ENCODE data around the gene DGKD.

DGKD gene

GRCh38 chr2:233448575-233448974 lies 94.3 kb downstream of the DGKD start:
- no peak for DNase-seq

DNA sequence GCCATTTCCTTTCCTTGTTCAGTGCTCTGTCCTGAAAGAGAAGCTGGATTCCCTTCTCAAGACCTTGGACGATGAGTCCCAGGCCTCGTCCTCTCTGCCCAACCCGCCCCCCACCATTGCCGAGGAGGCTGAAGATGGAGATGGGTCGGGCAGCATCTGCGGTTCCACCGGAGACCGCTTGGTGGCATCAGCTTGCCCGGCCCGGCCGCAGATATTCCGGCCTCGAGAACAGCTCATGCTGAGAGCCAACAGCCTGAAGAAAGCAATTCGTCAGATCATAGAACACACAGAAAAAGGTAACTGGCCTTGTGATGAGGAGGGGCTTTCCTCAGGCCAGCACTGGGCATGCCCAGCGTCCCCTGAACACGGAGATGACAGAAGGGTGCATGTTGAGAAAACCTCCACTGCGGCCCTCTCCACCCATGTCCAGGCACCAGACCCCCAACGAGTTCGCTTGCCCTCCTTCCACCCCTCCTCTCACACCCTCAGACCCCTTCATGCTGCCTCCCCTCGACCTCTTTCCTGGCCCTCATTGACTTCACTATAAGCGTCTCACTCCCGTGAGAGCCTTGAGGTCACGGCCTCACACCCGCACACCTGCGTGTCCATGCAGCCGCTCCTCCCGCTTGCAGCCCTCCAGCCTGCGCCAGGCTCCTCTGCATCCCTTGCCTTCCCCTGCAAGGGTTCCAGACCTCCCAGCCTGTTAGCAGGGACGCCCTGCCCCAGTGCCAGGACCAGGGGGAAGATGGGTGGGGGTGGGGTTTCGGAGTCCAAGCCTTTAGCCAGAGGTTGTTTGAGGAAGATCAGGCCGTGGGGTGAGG lies 95.0 kb downstream of the DGKD start:
- DNase-seq, result peak in 1 of 2 experiments; percentile 32

- no peak for DNase-seq
Observed at GRCh38 chr2:233449921-233450863, 95.9 kb downstream of the DGKD start.

- no peak for DNase-seq
Observed at GRCh38 chr2:233450864-233451575, 96.7 kb downstream of the DGKD start.

- no peak for DNase-seq
Observed at GRCh38 chr2:233451950-233452349, 97.7 kb downstream of the DGKD start.

GRCh38 chr2:233453111-233453915 lies 99.0 kb downstream of the DGKD start:
- DNase-seq, result no peak

GRCh38 chr2:233453916-233454315 lies 99.6 kb downstream of the DGKD start:
- no peak for DNase-seq

GRCh38 chr2:233455006-233455405 lies 100.7 kb downstream of the DGKD start:
- no peak for DNase-seq

DNA sequence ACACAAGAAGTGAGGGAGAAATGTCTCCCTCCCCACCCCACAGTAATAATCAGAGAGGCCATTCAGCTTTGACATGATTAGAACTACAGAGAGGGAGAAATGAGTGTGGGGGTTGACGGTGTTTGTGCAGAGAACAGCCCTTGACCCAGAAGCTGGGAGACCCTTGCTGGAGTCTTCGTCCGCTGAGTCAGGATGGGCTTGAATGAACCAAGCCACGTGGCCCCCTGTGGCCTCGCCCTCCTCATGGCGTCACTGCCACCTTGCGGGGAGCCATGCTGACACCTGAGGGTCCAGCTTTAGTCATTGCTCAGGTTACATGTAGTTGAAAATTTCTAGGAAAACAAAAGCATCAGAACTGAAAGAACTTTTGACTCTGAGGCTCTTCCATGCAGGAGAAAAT lies 101.2 kb downstream of the DGKD start:
- no peak for DNase-seq

GRCh38 chr2:233456111-233456510 lies 101.8 kb downstream of the DGKD start:
- no peak for DNase-seq

GRCh38 chr2:233456934-233457333 lies 102.6 kb downstream of the DGKD start:
- DNase-seq, result no peak

- no peak for DNase-seq
Observed at GRCh38 chr2:233457356-233457755, 103.1 kb downstream of the DGKD start.

- no peak for DNase-seq
Observed at GRCh38 chr2:233458031-233458610, 103.8 kb downstream of the DGKD start.

- no peak for DNase-seq
Observed at GRCh38 chr2:233458826-233459225, 104.5 kb downstream of the DGKD start.

GRCh38 chr2:233459426-233459825 lies 105.1 kb downstream of the DGKD start:
- no peak for DNase-seq

- DNase-seq, result peak; percentile 90 to 96
Observed at GRCh38 chr2:233460726-233461441, 106.6 kb downstream of the DGKD start.

GRCh38 chr2:233461481-233461891 lies 107.2 kb downstream of the DGKD start:
- no peak for DNase-seq

DNA sequence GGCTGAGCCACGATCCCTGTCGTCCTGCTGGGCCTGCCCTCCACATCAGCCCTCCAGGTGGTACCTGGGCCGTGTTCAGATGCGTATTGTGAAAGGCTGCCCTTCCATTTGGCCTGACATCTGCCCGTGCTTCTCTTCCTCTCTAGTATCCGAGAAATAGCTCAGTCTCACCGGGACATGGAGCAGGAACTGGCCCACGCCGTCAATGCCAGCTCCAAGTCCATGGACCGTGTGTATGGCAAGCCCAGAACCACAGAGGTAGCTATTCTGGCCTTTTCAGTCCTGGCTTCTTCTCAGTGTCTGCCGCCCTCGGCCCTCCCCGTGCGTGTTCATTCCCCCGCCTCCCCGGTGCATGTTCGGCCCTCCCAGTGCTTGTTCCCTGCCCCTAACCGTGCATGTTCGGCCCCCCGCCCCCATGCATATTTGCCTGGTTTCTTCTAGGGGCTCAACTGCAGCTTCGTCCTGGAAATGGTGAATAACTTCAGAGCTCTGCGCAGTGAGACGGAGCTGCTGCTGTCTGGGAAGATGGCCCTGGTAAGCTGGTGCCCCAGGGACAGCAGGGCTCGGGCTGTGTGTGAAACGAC lies 108.0 kb downstream of the DGKD start:
- no peak for DNase-seq

- no peak for DNase-seq
Observed at GRCh38 chr2:233462826-233463470, 108.7 kb downstream of the DGKD start.

DNA sequence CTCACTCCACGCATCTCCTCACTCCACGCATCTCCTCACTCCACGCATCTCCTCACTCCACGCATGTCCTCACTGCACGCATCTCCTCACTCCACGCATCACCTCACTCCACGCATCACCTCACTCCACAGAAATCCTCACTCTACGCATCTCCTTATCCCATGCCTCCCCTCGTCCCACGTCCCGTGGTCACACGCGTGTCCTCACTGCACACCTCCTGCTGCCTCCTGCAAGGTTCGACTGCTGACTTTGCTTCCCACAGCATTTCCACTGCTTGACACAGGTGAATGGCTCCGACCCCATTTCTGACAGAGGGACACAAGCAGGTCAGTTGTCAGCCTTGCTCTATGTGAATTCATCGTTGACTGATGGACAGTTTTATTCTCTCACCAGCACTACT lies 109.3 kb downstream of the DGKD start:
- no peak for DNase-seq

Data from NCI-H2081 (cell line).